NT2/D1 (cell line): Measurements from ENCODE around the gene SAA4.

Experiments used
- SUZ12 ChIP-seq: IDR thresholded peaks from 2 replicates; pipeline ENCODE4 v1.6.1; 2011; ENCODE audit not compliant: insufficient read length, insufficient read depth; ENCODE audit errors: extremely low read depth
- YY1 ChIP-seq: IDR thresholded peaks from 2 replicates; pipeline ENCODE4 v1.6.1; 2011; ENCODE audit not compliant: insufficient read length, insufficient read depth
- ZNF274 ChIP-seq: IDR thresholded peaks from 2 replicates; pipeline ENCODE4 v1.6.1; 2011; ENCODE audit warnings: mild to moderate bottlenecking, low read depth, low read length

DNA sequence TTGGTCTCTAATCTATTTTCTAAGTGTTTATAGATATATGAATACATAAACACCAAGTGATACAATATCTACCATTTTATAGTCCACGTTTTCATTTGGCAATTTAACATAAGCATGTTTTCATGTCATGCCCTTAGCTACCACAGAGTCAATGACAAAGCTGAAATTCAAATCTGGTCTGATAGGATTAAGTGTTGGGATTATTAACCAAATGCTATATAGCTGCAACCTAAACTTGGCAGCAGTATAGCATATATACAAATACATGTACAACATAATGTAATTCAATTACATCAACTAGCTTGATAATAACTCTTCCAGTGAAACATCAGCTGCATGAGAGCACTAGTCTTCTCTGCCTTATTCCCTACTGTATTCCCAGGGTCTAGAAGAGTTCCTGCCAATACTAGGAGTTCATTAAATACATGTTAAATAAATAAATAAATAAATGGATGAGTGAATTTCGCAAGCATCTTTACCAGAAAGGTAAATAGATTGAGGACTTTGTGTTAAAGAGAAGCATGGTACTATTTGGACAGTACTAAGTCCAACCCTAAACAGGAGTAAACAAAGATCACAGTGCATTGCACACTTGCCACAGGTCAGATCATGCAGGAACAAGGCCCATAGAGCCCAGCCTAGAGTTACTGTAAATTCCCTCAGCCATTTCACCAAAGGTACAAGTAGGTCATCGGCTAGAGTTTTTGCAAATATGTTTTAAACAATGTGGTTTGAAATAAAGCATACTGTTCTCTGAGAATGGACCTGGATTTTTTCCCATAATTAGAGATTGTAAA lies 12.8 kb downstream of the SAA4 start:
- TF ChIP-seq ZNF274 (no peak), SUZ12 (no peak), YY1 (no peak)
